ENCODE results near the gene SPNS2.

DNA sequence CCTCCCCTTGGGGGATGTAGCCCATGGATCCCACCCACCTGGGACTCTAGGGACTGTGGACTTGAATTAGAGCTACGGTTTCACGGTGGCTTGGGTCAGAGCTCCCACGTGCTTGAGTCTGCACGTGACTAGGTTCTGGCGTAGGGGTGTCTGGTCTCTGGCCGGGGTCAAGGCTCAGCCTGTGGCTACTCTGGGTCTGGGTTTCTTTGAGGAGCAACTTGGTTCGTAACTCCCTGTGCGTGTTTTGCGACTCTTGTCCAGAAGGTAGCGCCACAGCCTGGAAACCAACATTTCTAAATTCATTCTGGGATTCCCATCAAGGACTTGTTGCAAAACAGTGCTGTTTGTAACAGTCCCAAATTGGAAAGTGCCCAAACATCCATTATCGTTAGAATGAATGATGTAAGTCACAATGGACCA lies 62.2 kb downstream of the SPNS2 start:
- TF ChIP-seq, protein P1, sequence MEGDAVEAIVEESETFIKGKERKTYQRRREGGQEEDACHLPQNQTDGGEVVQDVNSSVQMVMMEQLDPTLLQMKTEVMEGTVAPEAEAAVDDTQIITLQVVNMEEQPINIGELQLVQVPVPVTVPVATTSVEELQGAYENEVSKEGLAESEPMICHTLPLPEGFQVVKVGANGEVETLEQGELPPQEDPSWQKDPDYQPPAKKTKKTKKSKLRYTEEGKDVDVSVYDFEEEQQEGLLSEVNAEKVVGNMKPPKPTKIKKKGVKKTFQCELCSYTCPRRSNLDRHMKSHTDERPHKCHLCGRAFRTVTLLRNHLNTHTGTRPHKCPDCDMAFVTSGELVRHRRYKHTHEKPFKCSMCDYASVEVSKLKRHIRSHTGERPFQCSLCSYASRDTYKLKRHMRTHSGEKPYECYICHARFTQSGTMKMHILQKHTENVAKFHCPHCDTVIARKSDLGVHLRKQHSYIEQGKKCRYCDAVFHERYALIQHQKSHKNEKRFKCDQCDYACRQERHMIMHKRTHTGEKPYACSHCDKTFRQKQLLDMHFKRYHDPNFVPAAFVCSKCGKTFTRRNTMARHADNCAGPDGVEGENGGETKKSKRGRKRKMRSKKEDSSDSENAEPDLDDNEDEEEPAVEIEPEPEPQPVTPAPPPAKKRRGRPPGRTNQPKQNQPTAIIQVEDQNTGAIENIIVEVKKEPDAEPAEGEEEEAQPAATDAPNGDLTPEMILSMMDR (IDR thresholded peaks at IDR 0.05), result no peak
- TF ChIP-seq POLR2AphosphoS5 (IDR thresholded peaks at IDR 0.05; ENCODE audit: insufficient read depth in 1 of 2, low read depth in 1 of 2) (no peak), POLR2A (IDR thresholded peaks at IDR 0.05) (no peak)

Data from vagina (tissue), 2 donors.